GM12891 (cell line): ENCODE results near the gene FBRSL1.

Experiments
- PAX5 ChIP-seq: IDR thresholded peaks from 2 replicates; pipeline ENCODE4 v1.6.1; 2011; ENCODE audit warnings: low read length, moderate library complexity, mild to moderate bottlenecking; ENCODE audit not compliant: insufficient read depth, severe bottlenecking
- POLR2A ChIP-seq: IDR thresholded peaks from 2 replicates; pipeline ENCODE4 v1.6.1; 2011; ENCODE audit warnings: low read depth, low read length, control low read depth
- POLR2AphosphoS5 ChIP-seq: IDR thresholded peaks from 2 replicates; pipeline ENCODE4 v1.6.1; 2011; ENCODE audit warnings: low read depth, low read length, control low read depth
- TAF1 ChIP-seq: IDR thresholded peaks from 2 replicates; pipeline ENCODE4 v1.6.1; 2011; ENCODE audit warnings: low read depth, low read length, control low read depth

GRCh38 chr12:132510746-132511477 lies 21.0 kb downstream of the FBRSL1 start:
- no peak for TF ChIP-seq PAX5
- no peak for TF ChIP-seq POLR2A
- no peak for TF ChIP-seq TAF1
- no peak for TF ChIP-seq POLR2AphosphoS5
